ENCODE measurements around the gene MORF4L1.

- TF ChIP-seq POLR2AphosphoS5 (IDR thresholded peaks at IDR 0.05; ENCODE audit: low read depth): no peak
- no peak for TF ChIP-seq CTCF (conservative IDR thresholded peaks at IDR 0.05; ENCODE audit: low read depth in 2 of 2)
- TF ChIP-seq REST (IDR thresholded peaks at IDR 0.05; ENCODE audit: unreplicated experiment): no peak
Measured at GRCh38 chr15:78898540-78898939, 25.9 kb downstream of the MORF4L1 start.

Data from GM23338 (cell line).